Activated CD4-positive, alpha-beta T cell treated with anti-CD3 and anti-CD28 coated beads, Interleukin-2, Interleukin-6, amounts not matched to agents 100 ng/mL and 50 ng/mL, durations not matched to agents 16 hours and 8 hours (primary cell): ENCODE results near the gene TMX4.
"Not testable (repeated sequence)": the region's sequence is repeated elsewhere in the genome, so short reads cannot be mapped to it uniquely, and the experiment has no call there.

Experiments used
- DNase-seq: peaks from one replicate; pipeline ENCODE4 v3.0.0-alpha.2; 2020

Gene TMX4

DNA sequence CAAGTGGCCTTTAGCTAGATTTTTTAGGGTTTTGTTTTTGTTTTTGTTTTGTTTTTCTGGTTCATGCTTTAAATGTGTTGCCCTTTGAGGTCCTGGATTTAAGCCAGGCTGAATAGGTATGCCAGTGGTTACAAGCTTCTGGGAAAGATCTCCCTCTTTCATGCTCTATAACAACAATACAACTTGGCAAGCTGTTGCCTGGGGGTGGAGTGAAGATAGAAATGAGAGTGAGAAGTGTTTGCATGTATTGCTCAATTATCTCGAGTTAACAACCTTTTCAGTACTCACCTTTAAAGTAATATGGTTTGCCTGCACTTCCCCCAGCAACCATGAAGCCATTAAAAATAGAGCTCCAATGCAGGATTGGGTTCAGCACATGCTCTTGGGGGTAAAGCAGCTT lies 60.1 kb downstream of the TMX4 start:
- no peak for DNase-seq

DNA sequence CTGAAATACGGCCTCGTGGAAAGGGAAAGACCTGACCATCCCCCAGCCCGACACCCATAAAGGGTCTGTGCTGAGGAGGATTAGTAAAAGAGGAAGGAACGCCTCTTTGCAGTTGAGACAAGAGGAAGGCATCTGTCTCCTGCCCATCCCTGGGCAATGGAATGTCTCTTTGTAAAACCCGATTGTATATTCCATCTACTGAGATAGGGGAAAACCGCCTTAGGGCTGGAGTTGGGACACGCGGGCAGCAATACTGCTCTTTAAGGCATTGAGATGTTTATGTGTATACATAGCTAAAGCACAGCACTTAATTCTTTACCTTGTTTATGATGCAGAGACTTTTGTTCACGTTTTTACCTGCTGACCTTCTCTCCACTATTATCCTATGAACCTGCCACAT lies 63.0 kb downstream of the TMX4 start:
- DNase-seq, result not testable (repeated sequence)

DNA sequence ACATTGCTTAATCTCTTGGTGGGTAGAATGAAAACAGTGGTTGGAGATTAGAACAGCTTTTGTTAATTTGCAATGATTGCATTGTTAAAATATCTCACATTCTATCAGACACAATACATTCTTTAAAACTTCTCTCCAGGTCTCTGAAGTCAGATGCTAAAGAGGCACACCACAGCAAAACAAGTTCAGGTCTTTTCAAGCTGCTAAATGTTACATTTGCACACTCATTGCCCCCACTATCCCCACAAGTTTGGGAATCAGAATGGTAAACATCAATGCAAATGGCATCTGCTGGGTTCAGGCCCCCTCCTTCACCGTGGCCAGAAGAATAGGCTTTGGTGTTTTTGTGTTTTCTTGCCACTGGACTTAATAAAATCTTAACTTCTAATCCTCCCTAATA lies 69.2 kb downstream of the TMX4 start:
- no peak for DNase-seq

DNA sequence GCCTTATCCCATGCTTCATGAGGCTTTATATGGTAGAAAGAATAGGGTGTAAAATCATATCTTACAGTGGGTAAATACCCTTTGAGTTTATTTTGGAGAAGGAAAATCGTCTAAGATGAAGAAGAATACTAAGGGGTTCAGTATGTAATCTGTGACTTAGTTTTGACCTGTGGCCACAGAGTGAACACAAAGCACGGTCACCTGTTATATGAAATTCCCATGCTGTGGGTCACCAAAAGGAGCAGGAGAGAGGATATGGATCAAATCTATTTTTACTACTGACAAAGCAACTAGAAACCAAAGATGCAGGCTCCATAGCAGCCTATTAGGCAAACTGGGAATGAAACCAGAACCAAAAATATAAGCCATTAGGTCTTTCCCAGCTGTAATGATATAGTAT lies 75.7 kb downstream of the TMX4 start:
- DNase-seq, result no peak

DNA sequence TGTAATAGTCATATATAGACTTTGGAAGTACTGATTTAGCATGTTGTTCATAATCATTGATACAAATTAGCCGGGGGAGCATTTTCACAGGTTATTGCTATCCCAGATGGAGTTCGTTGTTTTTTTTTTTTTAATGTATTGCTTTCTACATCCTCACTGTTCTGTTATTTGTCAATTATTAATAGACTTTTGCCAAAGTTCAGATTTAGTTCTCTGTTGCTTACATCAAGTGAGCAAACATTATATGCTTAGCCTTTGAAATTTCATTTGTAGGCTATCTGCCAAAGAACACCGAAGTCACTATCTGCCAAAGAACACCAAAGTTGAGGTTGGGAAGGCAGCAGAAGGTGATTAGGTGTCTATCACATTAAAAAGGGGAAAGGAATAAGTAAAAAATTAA lies 79.2 kb downstream of the TMX4 start, which contains the start of gene HAO1:
Gene HAO1, minus strand, starts transcription at position 118 of the 400 bp plus-strand sequence. Its CDS starts 36 bp downstream, at position 82.
- no peak for DNase-seq

DNA sequence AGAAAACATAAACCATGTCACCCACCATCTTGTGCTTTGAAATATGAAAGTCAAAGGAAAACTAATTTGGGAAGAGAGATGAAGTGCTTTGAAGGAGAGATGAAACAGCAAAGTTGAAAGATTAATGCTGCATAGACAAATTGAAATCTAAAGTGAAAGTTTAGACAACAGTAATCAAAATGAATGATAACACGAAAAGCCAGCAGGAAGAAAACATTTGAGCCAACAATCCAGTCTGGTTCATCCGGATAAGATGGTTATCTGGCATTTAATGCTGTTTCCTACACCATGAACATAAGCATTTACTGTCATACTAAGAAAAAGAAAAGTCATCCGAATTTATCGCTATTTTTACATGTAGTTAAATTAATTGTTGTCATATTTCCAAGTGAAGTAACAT lies 79.9 kb downstream of the TMX4 start:
- DNase-seq, result no peak

DNA sequence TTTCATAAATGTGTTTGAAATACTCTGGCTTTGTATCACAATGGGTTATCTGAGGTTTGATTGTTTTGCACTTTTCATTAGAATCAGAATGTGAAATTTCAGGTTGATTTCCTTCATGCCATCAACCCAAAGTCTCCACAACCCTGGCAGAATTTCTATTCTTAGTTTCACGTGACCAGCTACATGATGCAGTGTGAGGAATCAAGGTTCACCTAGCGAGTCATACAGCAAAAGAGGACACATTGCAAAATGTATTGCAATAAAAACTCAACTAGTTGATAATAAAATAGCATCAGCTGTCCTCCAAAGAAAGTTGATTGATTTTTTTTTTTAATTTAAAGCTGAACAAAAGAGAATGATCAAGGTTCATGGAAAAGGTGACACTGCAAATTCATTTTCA lies 81.5 kb downstream of the TMX4 start:
- no peak for DNase-seq

DNA sequence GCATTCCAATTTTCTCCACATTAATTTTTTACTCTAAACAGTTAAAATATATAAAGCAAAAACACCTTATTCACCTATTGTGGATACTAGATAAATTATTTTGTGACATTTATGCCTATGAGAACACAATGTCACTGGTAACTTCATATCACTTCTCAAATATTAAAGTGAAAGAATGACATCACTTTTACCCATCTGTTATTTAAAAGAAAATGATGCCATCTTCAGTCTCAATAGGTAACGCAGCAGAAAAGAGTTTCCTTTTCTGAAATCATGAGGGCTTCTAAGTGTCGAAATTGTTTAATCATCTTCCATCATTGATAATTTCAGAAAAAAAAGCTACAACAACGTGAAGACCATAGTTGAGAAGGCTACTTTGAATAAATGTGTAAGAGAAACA lies 82.2 kb downstream of the TMX4 start:
- no peak for DNase-seq

DNA sequence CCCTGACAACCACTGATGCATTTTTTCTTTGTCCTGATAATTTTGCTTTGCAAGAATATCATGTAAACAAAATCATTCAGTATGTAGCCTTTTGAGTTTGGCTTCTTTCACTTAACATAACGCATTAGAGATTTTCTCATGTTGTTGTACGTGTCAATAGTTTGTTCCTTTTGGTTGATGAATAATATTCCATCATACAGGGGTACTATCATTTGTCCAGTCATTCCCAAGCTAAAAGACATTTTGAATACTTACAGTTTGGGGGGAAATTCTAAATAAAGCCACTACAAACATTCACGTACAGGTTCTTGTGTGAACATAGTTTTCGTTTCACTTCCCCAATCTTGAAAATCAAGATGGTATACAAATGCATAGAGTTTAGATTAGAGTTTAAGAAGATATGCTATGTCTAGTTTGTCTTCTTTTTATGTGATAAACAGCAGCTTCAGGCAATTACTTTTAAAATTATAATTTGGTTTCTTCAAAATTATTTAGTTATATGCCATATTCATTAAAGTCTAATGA lies 84.5 kb downstream of the TMX4 start:
- DNase-seq, result no peak

DNA sequence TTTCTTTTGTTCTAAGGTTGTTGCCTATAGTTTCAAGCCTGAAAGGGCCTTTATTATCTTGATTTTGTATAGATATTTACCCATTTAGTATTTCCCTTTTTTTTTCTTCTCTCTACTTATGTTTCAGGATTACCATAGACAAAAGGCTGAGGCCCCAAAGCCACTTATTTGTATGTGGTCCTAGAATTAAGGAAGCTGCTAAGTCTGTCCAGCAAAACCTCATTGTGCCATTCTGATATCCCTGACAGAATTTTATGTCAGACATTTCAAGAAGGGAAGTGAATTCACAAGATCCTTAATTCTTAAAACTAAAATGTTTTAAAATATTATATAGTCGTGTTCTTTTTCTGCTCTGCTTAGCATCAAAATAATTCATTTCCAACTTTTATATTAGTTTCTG lies 86.2 kb downstream of the TMX4 start:
- DNase-seq, result no peak

DNA sequence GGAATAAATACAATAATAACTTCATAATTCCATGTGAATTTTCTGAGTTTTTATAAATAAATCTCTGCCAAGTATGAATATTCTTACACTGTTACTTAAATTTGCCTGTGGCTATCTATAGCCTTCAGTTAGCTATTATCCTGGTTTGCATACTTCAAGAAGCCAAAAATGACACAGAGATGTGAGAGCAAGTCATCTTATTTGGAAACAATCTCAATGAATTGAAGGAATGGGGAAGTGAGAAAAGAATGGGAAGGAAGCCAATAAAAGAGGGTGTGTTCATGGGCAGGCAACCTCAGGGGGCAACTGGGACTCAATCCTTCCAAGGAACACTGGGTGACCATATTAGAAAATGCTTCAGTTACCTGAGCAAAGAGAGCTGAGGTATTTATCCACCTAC lies 89.2 kb downstream of the TMX4 start:
- no peak for DNase-seq
